Measurements from ENCODE around the gene CST1.

CST1 gene

DNA sequence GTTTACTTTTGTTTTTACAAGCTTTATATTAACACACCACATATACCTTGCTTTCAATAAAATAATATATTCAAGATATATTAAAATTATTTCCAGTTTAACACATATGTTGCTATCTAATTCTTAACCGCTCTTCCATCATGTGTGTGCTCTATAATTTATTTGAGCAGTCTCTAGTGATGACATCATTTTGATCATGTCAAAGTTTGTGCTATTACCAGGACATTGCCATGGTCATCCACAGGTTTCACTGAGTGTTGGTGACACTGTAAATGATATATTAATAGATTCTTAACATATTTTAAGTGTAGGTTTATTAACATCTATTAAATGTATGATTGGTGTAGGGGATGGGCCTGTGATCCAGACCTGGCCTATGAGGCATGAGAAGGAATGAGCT is 44.8 kb downstream of the CST1 start:
- DNase-seq (ENCODE audit: low read depth, low spot score) = no peak

DNA sequence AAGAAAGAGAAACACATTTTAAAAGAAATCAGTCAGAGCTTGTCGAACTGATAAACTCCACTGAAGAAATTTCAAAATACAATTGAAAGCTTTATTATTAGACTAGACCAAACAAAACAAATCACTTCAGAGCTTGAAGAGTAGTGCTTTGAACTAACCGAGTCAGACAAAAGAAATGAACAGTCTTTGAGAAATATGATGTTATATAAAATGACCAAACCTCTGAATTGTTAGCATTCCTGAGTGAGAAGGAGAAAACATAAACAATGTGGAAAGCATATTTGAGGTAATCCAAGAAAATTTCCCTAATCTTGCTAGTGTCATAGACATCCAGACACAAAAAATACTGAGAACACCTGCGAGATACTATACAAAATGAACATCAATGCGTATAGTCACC is 48.7 kb downstream of the CST1 start:
- DNase-seq (ENCODE audit: low read depth, low spot score) = no peak

GRCh38 chr20:23700931-23701330 is 49.8 kb downstream of the CST1 start:
- no peak for DNase-seq (ENCODE audit: low read depth, low spot score)

- no peak for DNase-seq (ENCODE audit: low read depth, low spot score)
Measured at GRCh38 chr20:23697947-23698346, 52.8 kb downstream of the CST1 start.
